SH-SY5Y (cell line): Measurements from ENCODE around the gene TPX2.

Experiments used
- GATA2 ChIP-seq: IDR thresholded peaks from 2 replicates; pipeline ENCODE4 v1.6.1; 2011; ENCODE audit warnings: mild to moderate bottlenecking, low read depth, low read length
- GATA3 ChIP-seq: IDR thresholded peaks from 2 replicates; pipeline ENCODE4 v1.6.1; 2011; ENCODE audit warnings: low read depth, mild to moderate bottlenecking, low read length, moderate library complexity

GRCh38 chr20:31711179-31712111, 27.6 kb upstream of the TPX2 start:
- no peak for TF ChIP-seq GATA2
- TF ChIP-seq GATA3 = no peak
